GM10266 (cell line): Measurements from ENCODE around the gene MYO1C.

ENCODE experiments used
- DNase-seq: peaks from one replicate; pipeline ENCODE4 v3.0.0; 2012; ENCODE audit errors: extremely low spot score
- CTCF ChIP-seq: IDR thresholded peaks from 2 replicates; pipeline ENCODE4 v1.5.1; 2012; ENCODE audit warnings: mild to moderate bottlenecking, low read depth; ENCODE audit not compliant: control insufficient read depth, insufficient read depth; ENCODE audit errors: missing control alignments

Gene MYO1C

GRCh38 chr17:1474402-1475189 lies 17.9 kb downstream of the MYO1C start:
- no peak for TF ChIP-seq CTCF
- DNase-seq, result peak; percentile 91

- DNase-seq, result no peak
- no peak for TF ChIP-seq CTCF
Observed at GRCh38 chr17:1473841-1474240, 18.6 kb downstream of the MYO1C start.

- DNase-seq, result no peak
- TF ChIP-seq CTCF, result peak; percentile 30
Observed at GRCh38 chr17:1473170-1473569, 19.3 kb downstream of the MYO1C start.

GRCh38 chr17:1471911-1472821 lies 20.3 kb downstream of the MYO1C start:
- DNase-seq, result no peak

GRCh38 chr17:1471490-1471889 lies 21.0 kb downstream of the MYO1C start:
- no peak for DNase-seq
- TF ChIP-seq CTCF, result no peak

More at GRCh38 chr17:1471911-1472821, 20.3 kb downstream of the MYO1C start:
- no peak for TF ChIP-seq CTCF

GRCh38 chr17:1470755-1471462 lies 21.6 kb downstream of the MYO1C start:
- DNase-seq, result no peak
- no peak for TF ChIP-seq CTCF
